ENCODE data around the gene MLXIP.

DNA sequence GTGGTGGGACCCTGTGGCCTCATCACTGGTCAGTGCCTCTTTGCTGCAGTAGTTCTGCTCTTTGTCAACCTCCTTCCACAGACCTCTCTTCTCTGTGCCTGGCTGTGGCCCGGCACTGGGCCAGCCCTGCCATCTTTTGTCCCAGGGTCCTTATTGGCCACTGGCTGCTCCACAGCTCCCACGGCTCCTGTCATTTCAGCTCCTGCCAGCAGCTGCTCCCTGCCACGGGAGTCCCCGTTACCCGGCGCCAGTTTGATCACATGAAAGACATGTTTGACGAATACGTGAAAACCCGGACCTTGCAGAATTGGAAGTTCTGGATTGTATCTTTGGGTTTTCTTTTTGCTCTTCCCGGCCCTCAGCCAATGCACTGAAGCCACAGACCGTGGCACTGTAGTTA is 60.1 kb downstream of the MLXIP start:
- TF ChIP-seq POLR2AphosphoS5 (IDR thresholded peaks at IDR 0.05; ENCODE audit: borderline replicate concordance, low read depth, low read length) (no peak), EZH2 (IDR thresholded peaks at IDR 0.05) (no peak), FOXP2 (optimal IDR thresholded peaks at IDR 0.05; ENCODE audit: control extremely low read depth, extremely low read length, insufficient read depth) (no peak)

Data from SK-N-MC (cell line).